MM.1S (cell line): Measurements from ENCODE around the gene SLC7A9.

Experiments used
- DNase-seq: peaks from one replicate; pipeline ENCODE4 v3.0.0-alpha.2; 2015
- H2AFZ ChIP-seq: fragments of 300-600 bp; sonication (generic); 2 replicates; pipeline ENCODE4 v1.6.0; 2016; ENCODE audit warnings: antibody characterized with exemption, low read length
- H3F3A ChIP-seq: fragments of 300-600 bp; sonication (generic); 2 replicates; pipeline ENCODE4 v1.6.1; 2016; ENCODE audit warnings: mild to moderate bottlenecking, antibody characterized with exemption, low read length, moderate library complexity, mixed read lengths; ENCODE audit not compliant: insufficient read depth
- H3K27ac ChIP-seq: fragments of 300-600 bp; sonication (generic); 2 replicates; pipeline ENCODE4 v1.5.1; 2016; ENCODE audit warnings: mild to moderate bottlenecking, low read length
- H3K27me3 ChIP-seq: fragments of 300-600 bp; sonication (generic); replicated peaks from 2 replicates; pipeline ENCODE4 v1.6.0; 2016; ENCODE audit warnings: low read length; ENCODE audit not compliant: insufficient read depth
- H3K36me3 ChIP-seq: fragments of 300-600 bp; sonication (generic); replicated peaks from 2 replicates; pipeline ENCODE4 v1.6.1; 2016; ENCODE audit warnings: mild to moderate bottlenecking, low read length, mixed read lengths; ENCODE audit not compliant: insufficient read depth
- H3K4me1 ChIP-seq: fragments of 300-600 bp; sonication (generic); 2 replicates; pipeline ENCODE4 v1.6.1; 2016; ENCODE audit warnings: low read length, mixed read lengths
- H3K4me2 ChIP-seq: fragments of 300-600 bp; sonication (generic); 2 replicates; pipeline ENCODE4 v1.6.0; 2016; ENCODE audit warnings: low read depth, low read length
- H3K4me3 ChIP-seq: fragments of 300-600 bp; sonication (generic); 2 replicates; pipeline ENCODE4 v1.5.1; 2016; ENCODE audit warnings: low read length, mixed read lengths
- H3K79me2 ChIP-seq: fragments of 300-600 bp; sonication (generic); 2 replicates; pipeline ENCODE4 v1.6.1; 2016; ENCODE audit warnings: mixed run types, low read length, mixed read lengths
- H3K9ac ChIP-seq: fragments of 300-600 bp; sonication (generic); 2 replicates; pipeline ENCODE4 v1.6.1; 2016; ENCODE audit warnings: low read length, mixed read lengths
- H3K9me2 ChIP-seq: fragments of 300-600 bp; sonication (generic); replicated peaks from 2 replicates; pipeline ENCODE4 v1.6.1; 2016; ENCODE audit warnings: mild to moderate bottlenecking, low read length, mixed read lengths; ENCODE audit not compliant: insufficient read depth
- H3K9me3 ChIP-seq: fragments of 300-600 bp; sonication (generic); replicated peaks from 2 replicates; pipeline ENCODE4 v1.6.1; 2016; ENCODE audit warnings: mild to moderate bottlenecking, low read length, mixed read lengths; ENCODE audit not compliant: insufficient read depth
- H4K20me1 ChIP-seq: fragments of 300-600 bp; sonication (generic); 2 replicates; pipeline ENCODE4 v1.6.1; 2016; ENCODE audit warnings: mild to moderate bottlenecking, low read length, moderate library complexity, mixed read lengths; ENCODE audit not compliant: insufficient read depth
- CTCF ChIP-seq: fragments of 300-600 bp; sonication (generic); IDR thresholded peaks from 2 replicates; pipeline ENCODE4 v1.5.1; 2016; ENCODE audit warnings: antibody characterized with exemption, low read length, mixed read lengths
- EZH2 ChIP-seq: fragments of 300-600 bp; sonication (generic); optimal IDR thresholded peaks from 2 replicates; pipeline ENCODE3; 2017; ENCODE audit warnings: low read depth, mild to moderate bottlenecking, antibody characterized with exemption, low read length, mixed read lengths
- EZH2phosphoT487 ChIP-seq: fragments of 300-600 bp; sonication (generic); IDR thresholded peaks from 2 replicates; pipeline ENCODE4 v1.6.1; 2018; ENCODE audit warnings: antibody characterized with exemption, low read length

The SLC7A9 gene

GRCh38 chr19:32824191-32824751, 45.3 kb downstream of the SLC7A9 start:
- no peak overlapping the region for H3K9ac ChIP-seq
- H3K4me3 ChIP-seq, result no peak overlapping the region
- no peaks in the 10 kb centered on the region for H3K36me3 ChIP-seq
- no peaks in the 10 kb centered on the region for H3K9me2 ChIP-seq
- H2AFZ ChIP-seq, result no peak overlapping the region
- no peak overlapping the region for H3K27ac ChIP-seq
- H3K27me3 ChIP-seq, result peaks cover 11% of the 10 kb centered on the region
- TF ChIP-seq EZH2phosphoT487 (no peak), EZH2 (no peak), CTCF (no peak)
- H3K4me1 ChIP-seq, result no peaks in the 10 kb centered on the region
- no peaks in the 10 kb centered on the region for H3K79me2 ChIP-seq
- H4K20me1 ChIP-seq, result no peaks in the 10 kb centered on the region
- no peaks in the 10 kb centered on the region for H3K9me3 ChIP-seq
- no peaks in the 10 kb centered on the region for H3F3A ChIP-seq
- H3K4me2 ChIP-seq, result no peak overlapping the region
- no peak for DNase-seq

GRCh38 chr19:32823747-32824102, 45.8 kb downstream of the SLC7A9 start:
- no peaks in the 10 kb centered on the region for H3K79me2 ChIP-seq
- TF ChIP-seq EZH2phosphoT487 (no peak), CTCF (no peak)
- H3K27me3 ChIP-seq, result peaks cover 11% of the 10 kb centered on the region

DNA sequence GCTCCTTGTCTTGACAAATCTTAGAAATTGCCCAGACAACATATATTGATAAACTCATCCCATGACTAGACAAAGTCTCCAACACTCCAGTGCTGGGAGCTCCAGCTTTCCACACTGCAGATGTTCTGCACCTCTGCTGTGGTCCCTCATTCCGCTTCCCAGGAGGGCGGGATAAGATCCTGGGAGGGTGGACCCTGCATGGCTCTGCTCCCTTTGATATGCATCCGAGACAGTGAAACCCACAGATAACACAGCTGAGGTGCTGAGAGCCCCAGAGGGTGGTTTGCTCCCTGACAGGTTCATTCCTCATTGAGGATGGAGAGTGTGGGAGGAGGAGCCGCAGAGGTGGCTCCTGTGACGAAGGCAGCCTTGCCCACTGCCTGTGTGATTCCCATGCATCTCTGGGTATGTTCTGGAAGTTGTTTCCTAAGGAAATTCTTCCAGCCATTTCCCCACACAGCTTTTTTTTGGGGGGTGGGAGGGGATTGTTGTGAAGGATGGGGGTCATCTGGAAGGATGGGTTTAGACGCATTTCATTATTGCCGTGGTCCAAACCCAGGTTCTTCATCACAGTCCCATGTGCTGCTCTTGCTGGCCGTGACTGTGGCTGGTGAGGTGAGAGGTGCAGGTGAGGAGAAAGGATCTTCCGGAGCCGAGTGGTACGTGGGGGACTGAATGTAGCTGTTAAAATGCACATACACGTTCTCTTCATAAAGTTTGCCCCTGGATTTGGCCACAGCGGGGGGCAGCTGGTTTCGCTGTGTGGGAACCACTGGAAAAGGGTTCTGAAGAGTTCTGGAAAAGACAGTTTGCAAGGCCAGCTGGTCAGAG, 46.4 kb downstream of the SLC7A9 start:
- H3K27ac ChIP-seq, result no peak overlapping the region
- no peaks in the 10 kb centered on the region for H3F3A ChIP-seq
- H3K4me3 ChIP-seq, result no peak overlapping the region
- H3K9me2 ChIP-seq, result no peaks in the 10 kb centered on the region
- no peak overlapping the region for H3K4me2 ChIP-seq
- H4K20me1 ChIP-seq, result no peaks in the 10 kb centered on the region
- H3K9ac ChIP-seq, result no peak overlapping the region
- no peaks in the 10 kb centered on the region for H3K36me3 ChIP-seq
- DNase-seq, result no peak
- H3K79me2 ChIP-seq, result no peaks in the 10 kb centered on the region
- no peaks in the 10 kb centered on the region for H3K4me1 ChIP-seq
- H3K27me3 ChIP-seq, result peaks cover 11% of the 10 kb centered on the region
- no peak overlapping the region for H2AFZ ChIP-seq
- no peaks in the 10 kb centered on the region for H3K9me3 ChIP-seq
- no peak for TF ChIP-seq EZH2
- TF ChIP-seq CTCF, result no peak
- no peak for TF ChIP-seq EZH2phosphoT487

More at GRCh38 chr19:32823747-32824102, 45.8 kb downstream of the SLC7A9 start:
- no peaks in the 10 kb centered on the region for H3K36me3 ChIP-seq
- H3K9me2 ChIP-seq, result no peaks in the 10 kb centered on the region
- H3K27ac ChIP-seq, result no peak overlapping the region
- no peak overlapping the region for H2AFZ ChIP-seq
- no peak overlapping the region for H3K4me3 ChIP-seq
- H3K9ac ChIP-seq, result no peak overlapping the region
- H4K20me1 ChIP-seq, result no peaks in the 10 kb centered on the region
- no peaks in the 10 kb centered on the region for H3F3A ChIP-seq
- no peak overlapping the region for H3K4me2 ChIP-seq
- no peak for DNase-seq
- H3K9me3 ChIP-seq, result no peaks in the 10 kb centered on the region
- no peaks in the 10 kb centered on the region for H3K4me1 ChIP-seq
